Measurements from ENCODE around the gene RPL35. TPM values are rescaled to one million over a fixed set of nuclear protein-coding genes. Genes with fewer than 3 reads are reported as not detected.

RPL35 gene
- total RNA-seq, 1 donor = 1,644 TPM

GRCh38 chr9:124870723-124871122 is 9.0 kb upstream of the RPL35 start:
- Histone ChIP-seq H3K4me3 (ENCODE audit: insufficient read depth, low read length) (peak overlapping the region; percentile 98), H3K27ac (ENCODE audit: low read depth, low read length) (peak overlapping the region; percentile 95), H4K20me1 (ENCODE audit: insufficient read depth, low read length) (peaks cover 50% of the 10 kb centered on the region), H3K4me1 (ENCODE audit: insufficient read depth, low read length) (peaks cover 39% of the 10 kb centered on the region), H3K4me2 (ENCODE audit: insufficient read depth, low read length) (peak overlapping the region; percentile 97), H2AFZ (ENCODE audit: low read length) (no peak overlapping the region), H3K36me3 (ENCODE audit: insufficient read depth, low read length) (peaks cover 38% of the 10 kb centered on the region), H3K27me3 (ENCODE audit: insufficient read depth, low read length) (no peaks in the 10 kb centered on the region), H3K9me3 (ENCODE audit: low read depth, low read length) (no peaks in the 10 kb centered on the region), H3K79me2 (ENCODE audit: insufficient read depth, low read length) (peaks cover 82% of the 10 kb centered on the region)
- peak; percentile 79 for DNase-seq (ENCODE audit: insufficient read length, low spot score, missing footprints)
- no peak for TF ChIP-seq CTCF (IDR thresholded peaks at IDR 0.05; ENCODE audit: extremely low read depth, low read depth, low read length)

- Histone ChIP-seq H3K79me2 (ENCODE audit: insufficient read depth, low read length) (peaks cover 75% of the 10 kb centered on the region), H4K20me1 (ENCODE audit: insufficient read depth, low read length) (peaks cover 45% of the 10 kb centered on the region), H3K4me3 (ENCODE audit: insufficient read depth, low read length) (peak overlapping the region; percentile 98), H3K9me3 (ENCODE audit: low read depth, low read length) (no peaks in the 10 kb centered on the region), H3K27ac (ENCODE audit: low read depth, low read length) (peak overlapping the region; percentile 95), H3K4me2 (ENCODE audit: insufficient read depth, low read length) (peak overlapping the region; percentile 97), H3K27me3 (ENCODE audit: insufficient read depth, low read length) (no peaks in the 10 kb centered on the region), H2AFZ (ENCODE audit: low read length) (peak overlapping the region; percentile 25), H3K4me1 (ENCODE audit: insufficient read depth, low read length) (peaks cover 39% of the 10 kb centered on the region), H3K36me3 (ENCODE audit: insufficient read depth, low read length) (peaks cover 31% of the 10 kb centered on the region)
- no peak for TF ChIP-seq CTCF (IDR thresholded peaks at IDR 0.05; ENCODE audit: extremely low read depth, low read depth, low read length)
- peak; percentile 80 for DNase-seq (ENCODE audit: insufficient read length, low spot score, missing footprints)
Measured at GRCh38 chr9:124869986-124870560, 8.3 kb upstream of the RPL35 start.

- Histone ChIP-seq H3K4me3 (ENCODE audit: insufficient read depth, low read length) (peak overlapping the region; percentile 98), H3K27me3 (ENCODE audit: insufficient read depth, low read length) (no peaks in the 10 kb centered on the region), H4K20me1 (ENCODE audit: insufficient read depth, low read length) (peaks cover 39% of the 10 kb centered on the region), H3K36me3 (ENCODE audit: insufficient read depth, low read length) (peaks cover 27% of the 10 kb centered on the region), H3K27ac (ENCODE audit: low read depth, low read length) (peak overlapping the region; percentile 95), H3K9me3 (ENCODE audit: low read depth, low read length) (no peaks in the 10 kb centered on the region), H3K4me2 (ENCODE audit: insufficient read depth, low read length) (peak overlapping the region; percentile 97), H2AFZ (ENCODE audit: low read length) (peak overlapping the region; percentile 25), H3K4me1 (ENCODE audit: insufficient read depth, low read length) (peaks cover 39% of the 10 kb centered on the region), H3K79me2 (ENCODE audit: insufficient read depth, low read length) (peaks cover 70% of the 10 kb centered on the region)
- DNase-seq (ENCODE audit: insufficient read length, low spot score, missing footprints) = peak; percentile 90
- no peak for TF ChIP-seq CTCF (IDR thresholded peaks at IDR 0.05; ENCODE audit: extremely low read depth, low read depth, low read length)
Measured at GRCh38 chr9:124869466-124869985, 7.8 kb upstream of the RPL35 start.

All from osteoblast (primary cell).